Naive thymus-derived CD4-positive, alpha-beta T cell (primary cell): Measurements from ENCODE around the gene LTO1. TPM values are rescaled to one million over a fixed set of nuclear protein-coding genes. Genes with fewer than 3 reads are reported as not detected.
A peak's percentile ranks its signal among the peaks of the same experiment; 100 is the strongest.

Experiments used
- ATAC-seq: fragments of 150-1000 bp; cut with Tn5 transposase; 2 replicates; pipeline ENCODE4 v1.10.0; 2021; ENCODE audit warnings: mild to moderate bottlenecking, moderate library complexity
- CTCF ChIA-PET: fragments of 350-600 bp; sonication (Branson Sonifier 250); formaldehyde crosslinking; loops from one replicate; lab custom pipeline; 2021; ENCODE audit warnings: antibody characterized with exemption; lab: Charles Lee
- POLR2A ChIA-PET: fragments of 350-600 bp; sonication (Branson Sonifier 250); formaldehyde crosslinking; loops from one replicate; lab custom pipeline; 2021; ENCODE audit warnings: antibody characterized with exemption, inconsistent platforms; lab: Charles Lee
- DNase-seq, 9 donors: peaks; one replicate each; pipeline versions ENCODE4 v3.0.0 to v3.0.0-alpha.2; 2020 to 2022; ENCODE audit warnings: mixed read lengths in 1 of 9
- H3K27ac ChIP-seq: one replicate; pipeline ENCODE4 v1.7.0; 2013; ENCODE audit warnings: mild to moderate bottlenecking, low read depth, low read length, moderate library complexity
- H3K27me3 ChIP-seq, 2 donors: one replicate each; pipeline ENCODE4 v1.7.0; 2013; ENCODE audit warnings: low read length in 2 of 2, mild to moderate bottlenecking in 2 of 2, moderate library complexity in 2 of 2; ENCODE audit not compliant: control insufficient read depth in 2 of 2, insufficient read depth in 2 of 2
- H3K36me3 ChIP-seq, 3 experiments: 1 replicate in 2 of 3; 2 replicates in 1 of 3; pipeline ENCODE4 v1.7.0; 2013; ENCODE audit warnings: low read length in 3 of 3, mild to moderate bottlenecking in 3 of 3, moderate library complexity in 1 of 3; ENCODE audit not compliant: insufficient read depth in 3 of 3, control insufficient read depth in 2 of 3
- H3K4me1 ChIP-seq, 2 donors: one replicate each; pipeline ENCODE4 v1.7.0; 2013; ENCODE audit warnings: low read length in 2 of 2, mild to moderate bottlenecking in 2 of 2, moderate library complexity in 1 of 2; ENCODE audit not compliant: control insufficient read depth in 2 of 2, insufficient read depth in 2 of 2
- H3K4me3 ChIP-seq: 2 replicates; pipeline ENCODE4 v1.7.0; 2013; ENCODE audit warnings: mild to moderate bottlenecking, low read length
- H3K9me3 ChIP-seq, 3 experiments: 1 replicate in 2 of 3; 2 replicates in 1 of 3; pipeline ENCODE4 v1.7.0; 2013; ENCODE audit warnings: low read length in 3 of 3; ENCODE audit not compliant: control insufficient read depth in 2 of 3
- H3K27ac Mint-ChIP-seq, 9 donors: one replicate each; pipeline ENCODE4 v1.8.0; 2020 to 2022; ENCODE audit warnings: mixed read lengths in 9 of 9, mild to moderate bottlenecking in 8 of 9, moderate library complexity in 5 of 9, inconsistent platforms in 2 of 9
- H3K27me3 Mint-ChIP-seq, 5 donors: one replicate each; pipeline ENCODE4 v1.8.0; 2021 to 2022; ENCODE audit warnings: mixed read lengths in 5 of 5, mild to moderate bottlenecking in 1 of 5
- H3K36me3 Mint-ChIP-seq, 5 donors: one replicate each; pipeline ENCODE4 v1.8.0; 2020 to 2022; ENCODE audit warnings: mixed read lengths in 5 of 5, mild to moderate bottlenecking in 3 of 5, inconsistent platforms in 1 of 5
- H3K4me1 Mint-ChIP-seq, 7 donors: one replicate each; pipeline ENCODE4 v1.8.0; 2020 to 2022; ENCODE audit warnings: mixed read lengths in 7 of 7, mild to moderate bottlenecking in 3 of 7, inconsistent platforms in 1 of 7
- H3K4me3 Mint-ChIP-seq, 10 donors: one replicate each; pipeline ENCODE4 v1.8.0; 2020 to 2022; ENCODE audit warnings: mild to moderate bottlenecking in 10 of 10, mixed read lengths in 10 of 10, moderate library complexity in 6 of 10, inconsistent platforms in 2 of 10
- H3K9me3 Mint-ChIP-seq, 11 donors: one replicate each; pipeline ENCODE4 v1.8.0; 2020 to 2022; ENCODE audit warnings: mixed read lengths in 11 of 11, mild to moderate bottlenecking in 4 of 11, inconsistent platforms in 1 of 11, moderate library complexity in 1 of 11
- intact Hi-C, 2 donors: fragments of 100-400 bp; cut with micrococcal nuclease; formaldehyde crosslinking; loops; one replicate each; pipeline ENCODE4 v1.15.1; 2023
- polyA plus RNA-seq, 2 donors: library from polyadenylated mRNA; unstranded; fragments of 300-500 nt; fragmentation: Illumina TruSeq; gene quantifications; one replicate each; pipeline ENCODE4 v1.2.3, GENCODE V29; 2021
- total RNA-seq, 6 experiments: library from RNA in 5 of 6; stranded (reverse) in 5 of 6; gene quantifications; 1 replicate in 5 of 6; 2 replicates in 1 of 6; pipeline ENCODE4 v1.2.3 and lab custom pipeline; 2021 to 2026

The LTO1 gene
- total and polyA plus RNA-seq, 7 experiments from 2014 or later = 19.1 to 75.6 (median 33.4) TPM

DNA sequence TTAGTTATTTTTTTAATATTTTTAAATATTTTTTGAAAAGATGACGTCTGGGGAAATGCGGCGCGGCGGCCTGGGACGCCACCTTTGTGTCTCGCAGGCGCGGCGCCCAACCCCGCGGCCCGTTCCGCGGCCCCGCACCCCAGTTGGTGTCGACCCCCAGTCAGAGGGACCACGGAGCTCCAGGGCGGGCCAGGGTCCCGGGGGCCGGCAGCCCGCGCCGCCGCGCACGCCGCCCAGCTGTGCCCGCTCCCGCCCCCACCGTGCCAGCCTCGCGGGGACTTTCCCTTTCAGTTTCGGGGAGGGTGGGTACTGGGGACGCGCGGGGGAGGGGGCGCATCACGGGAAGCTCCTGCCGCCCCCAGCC lies 32.6 kb downstream of the LTO1 start:
- ChIA-PET CTCF (interaction anchor here (4.7 to 5.8 kb wide), 2 partner anchors 348 to 542 kb away, joined by 32 to 37 read pairs; partner anchors contain the start of gene MYEOV), POLR2A (interaction anchor here (1.0 to 1.6 kb wide), 2 partner anchors 32 to 541 kb away, joined by 3 to 6 read pairs; partner anchors contain the start of gene LTO1)
- no peaks in the 10 kb centered on the region for H3K9me3 Mint-ChIP-seq
- Histone ChIP-seq H3K27ac (peak overlapping the region; percentile 48), H3K9me3 (no peaks in the 10 kb centered on the region), H3K36me3 (no peaks in the 10 kb centered on the region), H3K4me3 (peak overlapping the region; percentile 61), H3K27me3 (peaks cover 9 to 16% of the 10 kb centered on the region in 2 donors), H3K4me1 (peaks cover 3 to 27% of the 10 kb centered on the region in 2 donors)
- peak overlapping the region in 7 of 10 donors; percentile 11 to 95 (median 65) for H3K4me3 Mint-ChIP-seq
- H3K4me1 Mint-ChIP-seq = peaks cover 12 to 34% (median 25%) of the 10 kb centered on the region in 7 donors
- DNase-seq (peak; percentile 8 to 54 (median 36)), ATAC-seq (peak; percentile 57)
- intact Hi-C loops = loop anchor here (5.0 to 10.0 kb wide), 6 partner anchors 65 to 1060 kb away; partner anchors contain the start of gene CPT1A (in 2 of the 2)
- no peak overlapping the region for H3K27ac Mint-ChIP-seq
- H3K36me3 Mint-ChIP-seq = no peaks in the 10 kb centered on the region
- peaks cover 25 to 33% (median 27%) of the 10 kb centered on the region in 5 donors for H3K27me3 Mint-ChIP-seq

DNA sequence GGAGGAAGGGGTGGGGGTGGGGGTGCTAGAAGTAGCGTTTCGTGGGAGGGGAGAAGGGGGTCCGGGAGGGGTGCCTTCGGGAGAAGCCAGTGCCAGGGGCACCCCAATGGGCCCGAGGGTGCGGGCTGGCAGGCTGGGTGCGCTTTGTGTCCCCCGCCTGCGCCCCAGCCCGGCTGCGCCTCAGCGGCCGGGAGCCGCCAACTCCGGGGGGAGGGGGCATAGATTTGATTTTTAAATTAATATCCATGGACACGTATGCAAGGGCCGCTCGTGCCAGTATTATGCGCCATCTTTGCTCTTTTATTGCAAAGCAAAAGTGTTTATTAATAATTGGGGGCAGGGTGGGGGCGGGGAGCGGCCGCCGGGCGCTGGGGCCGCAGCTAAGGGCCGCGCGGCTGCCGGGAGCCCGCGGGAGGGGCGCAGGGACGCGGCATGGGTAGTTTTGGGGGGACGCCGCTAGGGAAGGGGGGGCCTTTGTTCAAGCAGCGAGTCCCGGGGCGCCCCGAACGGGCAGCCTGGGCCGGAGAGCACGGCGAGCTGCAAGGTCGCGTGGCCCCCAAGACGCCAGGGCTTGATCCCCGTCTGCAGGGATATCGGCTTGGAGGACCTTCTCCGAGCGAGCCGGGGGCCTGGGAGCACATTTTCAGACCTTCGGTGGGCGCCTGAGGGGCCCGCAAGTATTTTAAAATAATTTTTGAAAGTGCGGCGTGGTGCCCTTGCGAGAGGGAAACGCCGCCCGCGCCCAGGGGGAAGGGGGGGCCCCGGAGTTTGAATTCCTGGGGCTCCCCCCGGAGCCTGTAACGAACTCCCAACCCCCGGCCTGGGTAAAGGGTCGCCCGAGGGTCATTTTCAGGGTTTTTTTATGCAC lies 33.2 kb downstream of the LTO1 start:
- Mint-ChIP-seq H3K27me3 (peaks cover 25 to 36% (median 29%) of the 10 kb centered on the region in 5 donors), H3K27ac (no peak overlapping the region), H3K9me3 (no peaks in the 10 kb centered on the region), H3K4me3 (peak overlapping the region in 9 of 10 donors; percentile 79 to 95 (median 92)), H3K4me1 (peaks cover 14 to 38% (median 25%) of the 10 kb centered on the region in 7 donors), H3K36me3 (no peaks in the 10 kb centered on the region)
- DNase-seq (peak in 2 of 9 donors; percentile 16 to 21), ATAC-seq (no peak)
- ChIA-PET POLR2A (no interaction called here), CTCF (interaction anchor here (4.7 to 5.8 kb wide), 2 partner anchors 347 to 541 kb away, joined by 32 to 37 read pairs; partner anchors contain the start of gene MYEOV)
- peaks cover 3 to 32% of the 10 kb centered on the region in 2 donors for H3K4me1 ChIP-seq
- H3K27me3 ChIP-seq = peaks cover 9 to 17% of the 10 kb centered on the region in 2 donors
- intact Hi-C loops = loop anchor here (5.0 to 10.0 kb wide), 6 partner anchors 65 to 1060 kb away; partner anchors contain the start of gene CPT1A (in 2 of the 2)
- no peaks in the 10 kb centered on the region for H3K9me3 ChIP-seq
- no peak overlapping the region for H3K27ac ChIP-seq
- peak overlapping the region; percentile 61 for H3K4me3 ChIP-seq
- no peaks in the 10 kb centered on the region for H3K36me3 ChIP-seq

GRCh38 chr11:69640995-69641581 lies 34.1 kb downstream of the LTO1 start, which contains the start of gene CCND1:
Gene CCND1 (plus strand): TSS chr11:69641156. CDS start chr11:69641314, 158 bp downstream.
- Histone ChIP-seq H3K4me1 (peaks cover 3 to 32% of the 10 kb centered on the region in 2 donors), H3K36me3 (no peaks in the 10 kb centered on the region), H3K27me3 (peaks cover 9 to 23% of the 10 kb centered on the region in 2 donors), H3K27ac (no peak within 1 kb of the TSS), H3K4me3 (peak within 1 kb of the TSS; percentile 61), H3K9me3 (no peaks in the 10 kb centered on the region)
- ChIA-PET POLR2A (no interaction called here), CTCF (interaction anchor here (5.8 kb wide), 1 partner anchor 541 kb away, joined by 37 read pairs; no protein-coding TSS in a partner anchor)
- peak in 8 of 9 donors; percentile 11 to 49 (median 40) for DNase-seq
- peak; percentile 53 for ATAC-seq
- no peaks in the 10 kb centered on the region for H3K9me3 Mint-ChIP-seq
- no peaks in the 10 kb centered on the region for H3K36me3 Mint-ChIP-seq
- peak within 1 kb of the TSS; percentile 68 to 95 (median 92) for H3K4me3 Mint-ChIP-seq
- H3K27ac Mint-ChIP-seq = peak within 1 kb of the TSS in 6 of 9 donors; percentile 33 to 87 (median 66)
- peaks cover 15 to 38% (median 25%) of the 10 kb centered on the region in 7 donors for H3K4me1 Mint-ChIP-seq
- intact Hi-C loops = loop anchor here (5.0 to 10.0 kb wide), 6 partner anchors 66 to 1059 kb away; partner anchors contain the start of gene CPT1A (in 2 of the 2)
- peaks cover 25 to 42% (median 29%) of the 10 kb centered on the region in 5 donors for H3K27me3 Mint-ChIP-seq

DNA sequence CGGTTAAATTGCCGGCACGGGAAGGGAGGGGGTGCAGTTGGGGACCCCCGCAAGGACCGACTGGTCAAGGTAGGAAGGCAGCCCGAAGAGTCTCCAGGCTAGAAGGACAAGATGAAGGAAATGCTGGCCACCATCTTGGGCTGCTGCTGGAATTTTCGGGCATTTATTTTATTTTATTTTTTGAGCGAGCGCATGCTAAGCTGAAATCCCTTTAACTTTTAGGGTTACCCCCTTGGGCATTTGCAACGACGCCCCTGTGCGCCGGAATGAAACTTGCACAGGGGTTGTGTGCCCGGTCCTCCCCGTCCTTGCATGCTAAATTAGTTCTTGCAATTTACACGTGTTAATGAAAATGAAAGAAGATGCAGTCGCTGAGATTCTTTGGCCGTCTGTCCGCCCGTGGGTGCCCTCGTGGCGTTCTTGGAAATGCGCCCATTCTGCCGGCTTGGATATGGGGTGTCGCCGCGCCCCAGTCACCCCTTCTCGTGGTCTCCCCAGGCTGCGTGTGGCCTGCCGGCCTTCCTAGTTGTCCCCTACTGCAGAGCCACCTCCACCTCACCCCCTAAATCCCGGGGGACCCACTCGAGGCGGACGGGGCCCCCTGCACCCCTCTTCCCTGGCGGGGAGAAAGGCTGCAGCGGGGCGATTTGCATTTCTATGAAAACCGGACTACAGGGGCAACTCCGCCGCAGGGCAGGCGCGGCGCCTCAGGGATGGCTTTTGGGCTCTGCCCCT lies 34.7 kb downstream of the LTO1 start:
- ATAC-seq = no peak
- peak in 1 of 9 donors; percentile 7 for DNase-seq
- Histone ChIP-seq H3K4me3 (peak overlapping the region; percentile 27), H3K36me3 (no peaks in the 10 kb centered on the region), H3K27ac (no peak overlapping the region), H3K4me1 (peaks cover 3 to 32% of the 10 kb centered on the region in 2 donors), H3K9me3 (no peaks in the 10 kb centered on the region), H3K27me3 (peaks cover 9 to 25% of the 10 kb centered on the region in 2 donors)
- H3K27me3 Mint-ChIP-seq = peaks cover 25 to 49% (median 29%) of the 10 kb centered on the region in 5 donors
- H3K36me3 Mint-ChIP-seq = no peaks in the 10 kb centered on the region
- POLR2A ChIA-PET = interaction anchor here (0.6 kb wide), 1 partner anchor 670 kb away, joined by 3 read pairs; no protein-coding TSS in a partner anchor
- CTCF ChIA-PET = interaction anchor here (5.8 kb wide), 1 partner anchor 540 kb away, joined by 37 read pairs; no protein-coding TSS in a partner anchor
- peak overlapping the region in 3 of 9 donors; percentile 38 to 80 (median 53) for H3K27ac Mint-ChIP-seq
- H3K9me3 Mint-ChIP-seq = no peaks in the 10 kb centered on the region
- peaks cover 15 to 38% (median 25%) of the 10 kb centered on the region in 7 donors for H3K4me1 Mint-ChIP-seq
- peak overlapping the region in 9 of 10 donors; percentile 65 to 95 (median 79) for H3K4me3 Mint-ChIP-seq
- intact Hi-C loops = loop anchor here (5.0 to 10.0 kb wide), 6 partner anchors 67 to 1058 kb away; partner anchors contain the start of gene CPT1A (in 2 of the 2)

DNA sequence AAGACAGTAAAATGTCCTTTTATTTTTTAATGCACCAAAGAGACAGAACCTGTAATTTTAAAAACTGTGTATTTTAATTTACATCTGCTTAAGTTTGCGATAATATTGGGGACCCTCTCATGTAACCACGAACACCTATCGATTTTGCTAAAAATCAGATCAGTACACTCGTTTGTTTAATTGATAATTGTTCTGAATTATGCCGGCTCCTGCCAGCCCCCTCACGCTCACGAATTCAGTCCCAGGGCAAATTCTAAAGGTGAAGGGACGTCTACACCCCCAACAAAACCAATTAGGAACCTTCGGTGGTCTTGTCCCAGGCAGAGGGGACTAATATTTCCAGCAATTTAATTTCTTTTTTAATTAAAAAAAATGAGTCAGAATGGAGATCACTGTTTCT lies 35.3 kb downstream of the LTO1 start:
- Mint-ChIP-seq H3K9me3 (no peaks in the 10 kb centered on the region), H3K27me3 (peaks cover 25 to 55% (median 29%) of the 10 kb centered on the region in 5 donors), H3K27ac (no peak overlapping the region), H3K4me1 (peaks cover 15 to 38% (median 25%) of the 10 kb centered on the region in 7 donors), H3K36me3 (no peaks in the 10 kb centered on the region), H3K4me3 (peak overlapping the region in 8 of 10 donors; percentile 25 to 95 (median 79))
- Histone ChIP-seq H3K36me3 (no peaks in the 10 kb centered on the region), H3K4me3 (no peak overlapping the region), H3K27ac (no peak overlapping the region), H3K4me1 (peaks cover 3 to 32% of the 10 kb centered on the region in 2 donors), H3K9me3 (no peaks in the 10 kb centered on the region), H3K27me3 (peaks cover 9 to 25% of the 10 kb centered on the region in 2 donors)
- no peak for DNase-seq
- CTCF ChIA-PET = no interaction called here
- intact Hi-C loops = loop anchor here (5.0 to 10.0 kb wide), 6 partner anchors 67 to 1058 kb away; partner anchors contain the start of gene CPT1A (in 2 of the 2)
- POLR2A ChIA-PET = interaction anchor here (0.6 kb wide), 1 partner anchor 975 kb away, joined by 4 read pairs; no protein-coding TSS in a partner anchor
- no peak for ATAC-seq
